Sigmoid colon (tissue), 7 donors: ENCODE results near the gene PRKCB. TPM values are rescaled to one million over a fixed set of nuclear protein-coding genes. Genes with fewer than 3 reads are reported as not detected.

Experiments
- DNase-seq: peaks from one replicate; pipeline ENCODE4 v3.0.0-alpha.2; 2019
- H3K27ac ChIP-seq, 4 donors: fragments of 200-600 bp; sonication (generic); one replicate each; pipeline ENCODE4 v1.5.1; 2016 to 2019; ENCODE audit warnings: mild to moderate bottlenecking in 1 of 4
- H3K27me3 ChIP-seq, 3 donors: fragments of 200-600 bp; sonication (generic); one replicate each; pipeline ENCODE4 v1.5.1; 2019; ENCODE audit warnings: mild to moderate bottlenecking in 1 of 3
- H3K36me3 ChIP-seq, 4 donors: fragments of 200-600 bp; sonication (generic); one replicate each; pipeline ENCODE4 v1.5.1; 2016 to 2019
- H3K4me1 ChIP-seq, 4 donors: fragments of 200-600 bp; sonication (generic); one replicate each; pipeline ENCODE4 v1.5.1; 2017 to 2019
- H3K4me3 ChIP-seq, 4 donors: fragments of 200-600 bp; sonication (generic); one replicate each; pipeline ENCODE4 v1.5.1; 2017 to 2019; ENCODE audit warnings: mild to moderate bottlenecking in 2 of 4, moderate library complexity in 1 of 4
- H3K9me3 ChIP-seq, 4 donors: fragments of 200-600 bp in 3 of 4; sonication (generic) in 3 of 4; one replicate each; pipeline versions ENCODE4 v1.5.1 to v1.6.1; 2013 to 2019
- EP300 ChIP-seq, 4 donors: sonication (generic); formaldehyde crosslinking; IDR thresholded peaks; one replicate each; pipeline ENCODE4 v1.6.1; 2017; ENCODE audit warnings: antibody characterized with exemption in 4 of 4
- POLR2A ChIP-seq, 2 donors: fragments of 450-650 bp; IDR thresholded peaks; one replicate each; pipeline ENCODE4 v1.6.1; 2016; ENCODE audit warnings: antibody characterized with exemption in 2 of 2, mild to moderate bottlenecking in 2 of 2, moderate library complexity in 2 of 2
- POLR2AphosphoS5 ChIP-seq, 4 donors: sonication (generic); formaldehyde crosslinking; IDR thresholded peaks; one replicate each; pipeline ENCODE4 v1.6.1; 2017; ENCODE audit warnings: antibody characterized with exemption in 4 of 4
- WGBS, 2 donors: extraction: QIAGEN DNeasy Blood & Tissue Kit; methylation state at CpG; one replicate each; pipeline ENCODE4 v1.1.7; 2013; 5-methylcytosine and 5-hydroxymethylcytosine counted together
- intact Hi-C: fragments of 100-400 bp; cut with DNase I; formaldehyde crosslinking; loops from one replicate; pipeline ENCODE4 v1.15.1; 2023
- polyA plus RNA-seq, 3 donors: library from polyadenylated mRNA; stranded (reverse); fragments of 200-250 nt; gene quantifications; one replicate each; pipeline ENCODE4 v1.2.3, GENCODE V29; 2013
- total RNA-seq, 4 donors: library from RNA; depleted of rRNA; stranded (reverse); fragments of >200 nt; gene quantifications; one replicate each; pipeline ENCODE4 v1.1.0, GENCODE V29; 2016
- TF ChIP-seq, protein P1 (sequence below), 4 experiments: fragments of 450-650 bp in 3 of 4; fragments of 200-600 bp in 1 of 4; IDR thresholded peaks; one replicate each; pipeline ENCODE4 v1.5.1; 2016 to 2019; ENCODE audit warnings: antibody characterized with exemption in 4 of 4, mild to moderate bottlenecking in 3 of 4, moderate library complexity in 2 of 4
- donor health status: healthy with polysubstance abuse.
- donor health status: Bipolar disorder and iron deficiency.
- donor health status: healthy.

PRKCB gene
- total and polyA plus RNA-seq, 7 donors = 3.0 to 43.8 (median 21.4) TPM

DNA sequence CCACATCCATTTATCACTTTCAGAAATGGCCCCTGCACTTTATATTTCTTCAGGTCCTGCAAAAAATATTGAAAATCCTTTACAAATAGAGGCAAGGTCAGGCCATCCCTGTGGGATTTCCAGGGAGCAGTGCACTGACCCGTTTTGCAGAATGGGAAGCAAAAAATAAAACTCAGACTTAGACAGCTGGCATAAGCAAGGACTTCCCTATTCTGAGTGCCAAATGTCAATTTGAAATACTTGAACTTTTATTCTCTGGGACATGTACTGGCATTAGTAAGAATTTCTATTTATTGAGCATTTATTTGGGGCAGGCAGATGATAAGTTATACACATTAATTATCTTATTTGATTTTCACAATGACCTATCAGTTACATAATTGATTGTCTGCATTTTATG, 32.4 kb downstream of the PRKCB start:
- no peak for TF ChIP-seq POLR2A (IDR thresholded peaks at IDR 0.05)
- intact Hi-C loops = no loop called here
- Histone ChIP-seq H3K4me1 (peaks cover 0 to 30% (median 16%) of the 10 kb centered on the region in 4 donors), H3K9me3 (no peaks in the 10 kb centered on the region), H3K4me3 (no peak overlapping the region), H3K27ac (no peak overlapping the region), H3K27me3 (no peaks in the 10 kb centered on the region), H3K36me3 (no peaks in the 10 kb centered on the region)
- DNase-seq = no peak
- WGBS, 2 donors = 26 to 34% methylated on average over 1 of the region's 1 CpG

DNA sequence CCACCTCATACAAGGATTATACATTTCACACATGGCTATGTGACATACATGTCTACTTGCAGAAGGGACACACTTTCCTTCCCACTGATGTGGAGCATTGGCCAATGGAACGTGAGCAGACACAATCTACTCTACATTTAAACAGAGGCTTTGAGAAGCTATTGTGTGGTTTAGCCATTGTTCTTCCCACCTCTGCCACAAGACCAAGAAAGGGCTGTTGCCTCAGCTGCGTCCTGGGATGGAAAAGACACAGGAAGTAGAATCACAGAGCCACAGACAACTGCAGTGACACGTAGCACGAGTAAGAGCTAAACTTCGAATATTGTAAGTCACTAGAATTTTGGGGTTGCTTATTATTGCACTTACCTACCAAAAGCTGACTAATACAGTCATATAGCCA, 33.3 kb downstream of the PRKCB start:
- no peak for DNase-seq
- H3K4me3 ChIP-seq = no peak overlapping the region
- no peaks in the 10 kb centered on the region for H3K9me3 ChIP-seq
- 51 to 80% methylated on average over 5 of the region's 5 CpGs for WGBS, 2 donors
- no peaks in the 10 kb centered on the region for H3K27me3 ChIP-seq
- H3K36me3 ChIP-seq = no peaks in the 10 kb centered on the region
- intact Hi-C loops = no loop called here
- no peak overlapping the region for H3K27ac ChIP-seq
- peaks cover 0 to 26% (median 11%) of the 10 kb centered on the region in 4 donors for H3K4me1 ChIP-seq
- no peak for TF ChIP-seq POLR2AphosphoS5 (IDR thresholded peaks at IDR 0.05)
- TF ChIP-seq EP300 (IDR thresholded peaks at IDR 0.05) = no peak
- TF ChIP-seq POLR2A (IDR thresholded peaks at IDR 0.05) = no peak
- TF ChIP-seq, protein P1, sequence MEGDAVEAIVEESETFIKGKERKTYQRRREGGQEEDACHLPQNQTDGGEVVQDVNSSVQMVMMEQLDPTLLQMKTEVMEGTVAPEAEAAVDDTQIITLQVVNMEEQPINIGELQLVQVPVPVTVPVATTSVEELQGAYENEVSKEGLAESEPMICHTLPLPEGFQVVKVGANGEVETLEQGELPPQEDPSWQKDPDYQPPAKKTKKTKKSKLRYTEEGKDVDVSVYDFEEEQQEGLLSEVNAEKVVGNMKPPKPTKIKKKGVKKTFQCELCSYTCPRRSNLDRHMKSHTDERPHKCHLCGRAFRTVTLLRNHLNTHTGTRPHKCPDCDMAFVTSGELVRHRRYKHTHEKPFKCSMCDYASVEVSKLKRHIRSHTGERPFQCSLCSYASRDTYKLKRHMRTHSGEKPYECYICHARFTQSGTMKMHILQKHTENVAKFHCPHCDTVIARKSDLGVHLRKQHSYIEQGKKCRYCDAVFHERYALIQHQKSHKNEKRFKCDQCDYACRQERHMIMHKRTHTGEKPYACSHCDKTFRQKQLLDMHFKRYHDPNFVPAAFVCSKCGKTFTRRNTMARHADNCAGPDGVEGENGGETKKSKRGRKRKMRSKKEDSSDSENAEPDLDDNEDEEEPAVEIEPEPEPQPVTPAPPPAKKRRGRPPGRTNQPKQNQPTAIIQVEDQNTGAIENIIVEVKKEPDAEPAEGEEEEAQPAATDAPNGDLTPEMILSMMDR (IDR thresholded peaks at IDR 0.05) = no peak

DNA sequence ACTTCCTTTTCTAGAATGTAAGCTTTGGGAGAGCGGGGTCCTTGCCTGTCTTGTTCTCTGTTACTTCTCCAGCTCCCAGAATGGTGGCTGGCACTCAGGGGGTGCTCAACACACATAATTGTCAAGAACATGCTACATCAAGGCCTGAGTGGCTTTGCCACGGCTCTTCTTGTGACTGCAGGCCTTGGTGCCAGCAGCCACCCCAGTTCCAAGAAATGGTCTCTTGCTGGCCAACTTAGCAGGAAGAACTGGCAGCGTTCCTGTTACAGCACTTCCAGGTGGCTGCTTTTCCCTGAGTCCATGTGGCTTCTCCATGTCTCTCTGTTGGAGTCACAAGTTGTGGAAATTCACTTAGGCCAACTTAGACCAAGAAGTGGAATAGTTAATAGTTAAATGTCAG, 36.1 kb downstream of the PRKCB start:
- Histone ChIP-seq H3K36me3 (no peaks in the 10 kb centered on the region), H3K27me3 (no peaks in the 10 kb centered on the region), H3K9me3 (no peaks in the 10 kb centered on the region), H3K27ac (peak overlapping the region in 1 of 4 donors; percentile 25), H3K4me1 (peaks cover 0 to 29% (median 17%) of the 10 kb centered on the region in 4 donors), H3K4me3 (no peak overlapping the region)
- WGBS, 2 donors = 68 to 82% methylated on average over 3 of the region's 3 CpGs
- DNase-seq = no peak
- intact Hi-C loops = no loop called here
- TF ChIP-seq EP300 (IDR thresholded peaks at IDR 0.05) (no peak), POLR2A (IDR thresholded peaks at IDR 0.05) (no peak), POLR2AphosphoS5 (IDR thresholded peaks at IDR 0.05) (no peak)
- TF ChIP-seq, protein P1 (IDR thresholded peaks at IDR 0.05) = no peak

DNA sequence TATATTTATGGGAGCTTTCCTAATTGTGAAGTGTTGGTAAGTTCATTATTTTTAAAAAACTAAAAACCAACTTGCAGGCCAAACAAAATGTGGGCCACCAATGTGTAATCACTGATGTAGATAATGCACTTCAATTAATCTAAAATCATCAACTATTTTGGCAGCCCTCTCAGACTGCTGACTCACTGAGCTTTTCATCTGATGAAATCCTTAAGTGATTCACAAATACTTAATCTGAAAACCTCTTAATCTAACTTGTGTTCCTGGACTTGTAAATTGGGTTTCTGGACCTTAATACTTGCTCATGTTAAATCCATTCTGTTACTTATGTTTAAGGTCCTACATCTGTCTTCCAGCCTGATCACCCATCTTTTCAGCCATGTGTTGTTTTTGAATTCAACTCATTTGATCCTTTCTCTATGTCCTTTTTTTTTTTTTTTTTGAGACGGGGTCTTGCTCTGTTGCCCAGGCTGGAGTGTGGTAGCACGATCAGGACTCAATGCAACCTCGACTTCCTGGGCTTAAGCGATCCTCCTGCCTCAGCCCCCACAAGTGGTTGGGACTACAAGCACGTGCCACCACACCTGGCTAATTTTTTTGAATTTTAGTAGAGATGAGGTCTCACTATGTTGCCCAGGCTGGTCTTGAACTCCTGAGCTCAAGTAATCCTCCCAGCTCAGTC, 39.0 kb downstream of the PRKCB start:
- intact Hi-C loops = no loop called here
- DNase-seq = no peak
- Histone ChIP-seq H3K27ac (peak overlapping the region in 1 of 4 donors; percentile 10), H3K9me3 (no peaks in the 10 kb centered on the region), H3K4me3 (no peak overlapping the region), H3K4me1 (peaks cover 0 to 42% (median 25%) of the 10 kb centered on the region in 4 donors), H3K27me3 (no peaks in the 10 kb centered on the region), H3K36me3 (no peaks in the 10 kb centered on the region)
- no peak for TF ChIP-seq EP300 (IDR thresholded peaks at IDR 0.05)
- no peak for TF ChIP-seq POLR2A (IDR thresholded peaks at IDR 0.05)
- TF ChIP-seq, protein P1 (IDR thresholded peaks at IDR 0.05) = no peak
- no peak for TF ChIP-seq POLR2AphosphoS5 (IDR thresholded peaks at IDR 0.05)
- 76 to 83% methylated on average over 5 of the region's 5 CpGs for WGBS, 2 donors

DNA sequence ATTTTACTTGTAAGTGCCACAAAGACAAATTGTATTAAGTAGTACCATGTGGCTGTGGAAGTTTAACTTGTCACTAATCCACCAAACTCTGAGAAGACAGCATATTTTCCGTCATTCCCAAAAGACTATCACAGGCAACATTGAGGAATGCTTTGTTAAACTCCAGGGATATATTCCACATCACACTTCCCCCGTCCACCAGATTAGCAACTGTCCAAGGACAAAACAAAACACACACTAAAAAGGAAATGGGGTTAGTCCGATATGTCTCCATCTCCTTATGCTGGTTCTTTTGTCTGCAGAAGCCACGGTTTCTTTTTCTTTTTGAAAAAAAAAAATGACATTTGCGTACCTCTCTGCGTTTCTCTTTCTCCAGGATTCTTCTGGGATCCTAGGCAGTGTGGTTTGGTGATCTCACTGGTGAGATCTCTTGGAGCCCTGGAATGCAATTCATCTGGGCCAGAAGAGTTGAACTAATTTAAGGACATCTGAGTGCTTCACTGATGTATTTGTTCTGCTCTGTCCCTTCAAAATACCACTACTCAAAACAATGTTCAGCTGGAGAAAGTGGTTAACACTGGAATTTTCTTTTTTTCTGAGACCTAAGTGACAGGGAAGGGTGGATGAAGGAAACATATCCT, 40.6 kb downstream of the PRKCB start:
- Histone ChIP-seq H3K27me3 (no peaks in the 10 kb centered on the region), H3K36me3 (no peaks in the 10 kb centered on the region), H3K4me1 (peaks cover 0 to 39% (median 21%) of the 10 kb centered on the region in 4 donors), H3K9me3 (no peaks in the 10 kb centered on the region), H3K27ac (peak overlapping the region in 2 of 4 donors; percentile 48 to 70), H3K4me3 (no peak overlapping the region)
- intact Hi-C loops = no loop called here
- DNase-seq = no peak
- 68 to 87% methylated on average over 6 of the region's 6 CpGs for WGBS, 2 donors
- no peak for TF ChIP-seq POLR2A (IDR thresholded peaks at IDR 0.05)
- TF ChIP-seq, protein P1 (IDR thresholded peaks at IDR 0.05) = no peak
